ENCODE results near the gene LIPF.

GRCh38 chr10:88616250-88616977, 47.8 kb upstream of the LIPF start:
- no peak for TF ChIP-seq CTCF (IDR thresholded peaks at IDR 0.05)
- no peak for TF ChIP-seq EZH2phosphoT487 (IDR thresholded peaks at IDR 0.05; ENCODE audit: borderline replicate concordance, low read depth)
- TF ChIP-seq EP300 (IDR thresholded peaks at IDR 0.05; ENCODE audit: borderline replicate concordance in 1 of 2, low read depth in 1 of 2, low read length in 1 of 2) = no peak
- no peak for TF ChIP-seq RXRA (IDR thresholded peaks at IDR 0.05; ENCODE audit: borderline replicate concordance, low read depth)
- no peak for TF ChIP-seq SMC3 (IDR thresholded peaks at IDR 0.05; ENCODE audit: low read depth, low read length)
- TF ChIP-seq TAF1 (IDR thresholded peaks at IDR 0.05; ENCODE audit: borderline replicate concordance, low read depth, low read length) = no peak
- TF ChIP-seq NRF1 (IDR thresholded peaks at IDR 0.05; ENCODE audit: low read depth, low read length) = no peak
- TF ChIP-seq RFX5 (IDR thresholded peaks at IDR 0.05; ENCODE audit: low read length) = no peak
- no peak for TF ChIP-seq FOXJ3 (CRISPR knock-in tag; IDR thresholded peaks at IDR 0.05)
- TF ChIP-seq RCOR1 (IDR thresholded peaks at IDR 0.05; ENCODE audit: low read length) = no peak
- TF ChIP-seq FOSL2 (IDR thresholded peaks at IDR 0.05; ENCODE audit: borderline replicate concordance, low read depth) = no peak
- TF ChIP-seq, protein P1, sequence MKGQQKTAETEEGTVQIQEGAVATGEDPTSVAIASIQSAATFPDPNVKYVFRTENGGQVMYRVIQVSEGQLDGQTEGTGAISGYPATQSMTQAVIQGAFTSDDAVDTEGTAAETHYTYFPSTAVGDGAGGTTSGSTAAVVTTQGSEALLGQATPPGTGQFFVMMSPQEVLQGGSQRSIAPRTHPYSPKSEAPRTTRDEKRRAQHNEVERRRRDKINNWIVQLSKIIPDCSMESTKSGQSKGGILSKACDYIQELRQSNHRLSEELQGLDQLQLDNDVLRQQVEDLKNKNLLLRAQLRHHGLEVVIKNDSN (IDR thresholded peaks at IDR 0.05; ENCODE audit: borderline replicate concordance, low read depth) = no peak
- no peak for TF ChIP-seq RAD21 (IDR thresholded peaks at IDR 0.05; ENCODE audit: low read length)
- no peak for TF ChIP-seq POLR2AphosphoS5 (IDR thresholded peaks at IDR 0.05; ENCODE audit: low read depth, low read length)

Measured in SK-N-SH (cell line).